Hepatic stellate cell (primary cell): ENCODE data around the gene DUOXA1.
"Not testable (repeated sequence)": the region's sequence is repeated elsewhere in the genome, so short reads cannot be mapped to it uniquely, and the experiment has no call there.

Experiments used
- DNase-seq: peaks from one replicate; pipeline ENCODE4 v3.0.0; 2011; ENCODE audit warnings: low spot score

Gene DUOXA1

DNA sequence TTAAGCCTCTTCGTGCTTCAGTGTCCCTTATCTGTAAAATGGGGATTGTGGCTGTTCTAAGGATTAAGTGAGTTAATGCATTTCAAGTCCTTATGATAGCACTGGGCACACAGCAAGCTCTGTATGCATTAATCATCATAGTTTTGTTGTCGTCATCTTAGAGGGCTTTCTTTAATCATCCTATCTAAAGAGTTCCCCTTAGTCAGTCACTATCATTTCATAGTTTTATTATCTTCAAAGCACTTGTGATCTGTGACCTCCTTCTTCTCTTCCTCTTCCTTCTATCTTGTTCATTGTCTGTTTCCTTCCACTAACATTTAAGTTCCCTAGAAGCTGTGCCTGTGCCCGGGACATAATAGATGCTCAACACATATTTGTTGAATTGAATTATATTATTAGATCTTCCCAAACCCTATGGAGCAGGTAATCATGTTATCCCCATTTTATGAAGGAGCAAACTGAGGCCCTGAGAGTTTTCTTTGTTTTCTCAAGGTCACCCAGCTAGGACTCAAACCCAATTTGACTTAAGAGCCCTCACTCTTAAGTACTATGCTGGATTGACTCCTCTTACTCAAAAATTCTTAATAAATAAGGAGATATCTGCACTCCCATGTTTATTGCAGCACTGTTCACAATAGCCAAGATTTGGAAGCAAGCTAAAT, 39.8 kb downstream of the DUOXA1 start:
- DNase-seq, result no peak

DNA sequence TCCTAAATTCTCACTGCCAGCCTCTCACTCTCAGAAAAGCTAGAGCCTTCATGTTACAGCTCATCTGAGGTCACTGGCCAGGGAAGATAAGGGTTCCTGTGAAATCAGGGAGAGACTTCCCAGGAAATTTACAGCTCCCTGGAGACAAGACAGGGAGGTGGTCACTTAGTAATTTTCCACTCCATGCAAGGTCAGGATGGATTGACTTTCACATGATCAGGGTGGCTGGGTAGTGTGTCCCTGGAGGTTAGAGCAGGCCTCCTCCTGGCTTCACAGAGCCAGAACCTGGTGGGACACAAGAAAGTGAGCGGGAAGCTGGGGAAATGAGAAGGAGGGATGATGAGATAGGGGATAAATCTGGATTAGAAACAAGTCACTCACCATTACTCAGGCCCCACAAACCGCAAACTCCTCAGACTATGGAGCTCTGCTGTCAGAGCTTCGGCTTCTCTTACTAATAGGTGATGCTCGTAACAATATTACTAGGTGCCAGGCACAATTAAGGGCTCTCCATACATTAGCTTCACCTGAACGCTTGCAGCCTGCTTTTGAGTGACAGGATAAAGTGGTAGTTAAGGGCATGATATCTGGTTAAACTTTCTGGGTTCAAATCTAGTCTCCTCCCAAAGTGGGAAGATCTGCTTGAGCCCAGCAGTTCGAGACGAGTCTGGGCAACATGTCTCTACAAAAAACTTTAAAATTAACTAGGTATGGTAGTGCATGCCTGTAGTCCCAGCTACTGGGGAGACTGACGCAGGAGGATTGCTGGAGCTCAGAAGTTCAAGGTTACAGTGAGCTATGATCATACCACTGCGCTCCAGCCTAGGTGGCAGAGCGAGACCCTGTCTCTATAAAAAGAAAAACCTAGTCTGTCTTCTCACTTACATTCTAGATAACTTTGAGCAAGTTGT, 40.6 kb downstream of the DUOXA1 start:
- DNase-seq, result no peak

DNA sequence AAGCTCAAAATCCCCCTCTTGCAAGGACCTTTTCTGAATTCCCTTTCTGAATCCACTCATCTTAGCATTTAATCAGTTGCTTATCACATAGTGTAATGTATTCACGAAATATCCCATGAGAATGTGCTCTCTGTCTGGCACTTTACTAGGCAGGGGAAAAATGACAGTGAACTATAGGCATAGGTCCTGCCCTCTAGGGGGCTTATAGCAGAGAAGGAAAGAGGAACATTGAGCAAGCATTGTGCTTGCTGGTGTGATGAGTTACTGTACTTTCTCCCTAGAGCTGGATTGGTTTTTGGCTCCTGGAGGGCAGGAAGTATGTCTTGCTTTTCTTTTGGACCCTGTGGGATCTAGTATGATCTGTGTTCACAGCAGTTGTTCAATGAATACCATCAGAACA, 42.2 kb downstream of the DUOXA1 start:
- DNase-seq, result no peak

DNA sequence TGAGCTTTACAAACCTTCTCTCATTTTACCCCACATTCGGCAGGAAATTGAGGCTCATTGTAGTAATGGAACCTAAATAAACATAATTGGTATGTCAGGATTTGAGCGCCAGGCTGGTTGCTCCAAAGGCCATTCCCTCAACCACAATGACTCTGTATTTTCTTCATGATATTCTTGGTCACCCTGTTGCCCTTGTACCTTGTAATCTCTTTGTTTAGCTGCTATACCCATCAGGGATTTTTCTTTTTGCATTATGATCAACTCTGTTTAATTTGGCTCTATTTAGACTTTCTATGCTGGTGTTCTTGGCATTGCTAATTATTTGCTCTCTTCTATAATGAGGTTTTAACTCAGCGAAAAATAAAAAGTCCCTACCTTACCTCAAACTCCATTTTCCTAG, 45.5 kb downstream of the DUOXA1 start:
- DNase-seq, result no peak

DNA sequence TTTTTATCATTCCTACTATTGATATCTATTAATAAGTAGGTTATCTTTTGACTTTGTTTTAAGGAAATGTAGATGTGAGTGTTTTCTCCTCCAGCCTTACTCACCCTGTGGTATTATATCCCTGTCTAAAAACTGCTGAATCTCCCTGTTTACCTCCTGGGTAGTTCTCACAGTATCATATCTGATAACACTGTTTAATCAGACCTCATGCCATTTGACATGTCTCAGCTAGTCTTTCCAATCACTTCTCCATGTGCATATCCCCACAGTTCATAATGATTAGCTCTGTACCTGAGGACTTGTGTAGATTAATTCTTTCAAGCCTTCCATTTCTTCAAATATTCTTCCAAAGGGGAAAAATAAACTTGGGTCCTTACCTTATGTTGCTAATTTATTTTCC, 46.5 kb downstream of the DUOXA1 start:
- no peak for DNase-seq

DNA sequence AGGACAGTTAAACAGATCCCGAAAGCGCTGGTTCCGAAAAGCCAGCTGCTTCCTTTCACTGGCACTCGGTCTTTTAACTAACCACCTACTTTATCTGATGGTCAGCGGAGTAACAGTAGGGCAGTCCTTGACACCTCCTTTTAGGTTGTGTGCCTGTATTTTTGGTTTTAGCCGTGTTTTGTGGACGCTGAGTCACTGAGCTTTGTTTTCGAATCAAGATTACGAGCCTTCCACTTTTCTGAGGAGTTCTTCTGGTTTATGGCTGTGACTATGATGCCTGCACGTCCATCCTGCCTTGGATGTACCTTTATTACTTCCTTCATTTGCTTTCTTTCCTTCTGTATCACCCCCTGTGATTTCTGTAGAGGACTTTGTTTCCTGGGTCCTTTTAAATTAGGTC, 47.3 kb downstream of the DUOXA1 start:
- not testable (repeated sequence) for DNase-seq

DNA sequence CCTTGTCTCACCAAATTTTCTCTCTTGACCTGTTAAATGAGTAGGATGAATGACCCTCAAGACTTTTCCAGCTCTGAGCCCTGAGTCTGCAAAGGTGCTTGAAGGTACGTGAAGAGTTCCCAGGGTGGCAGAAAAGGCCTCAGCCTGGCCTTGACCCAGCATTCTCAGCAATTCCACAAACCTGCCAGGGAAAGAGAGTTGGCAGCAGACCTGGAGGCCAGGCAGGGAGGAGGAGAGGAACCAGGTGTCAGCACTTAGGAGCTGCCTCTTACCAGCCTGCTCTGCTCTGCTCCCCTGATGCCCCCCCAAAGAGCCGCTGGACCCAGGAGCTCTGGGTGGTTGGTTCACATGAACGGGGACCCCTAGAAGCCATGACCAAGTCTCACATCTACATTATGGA, 49.1 kb downstream of the DUOXA1 start:
- DNase-seq, result not testable (repeated sequence)

DNA sequence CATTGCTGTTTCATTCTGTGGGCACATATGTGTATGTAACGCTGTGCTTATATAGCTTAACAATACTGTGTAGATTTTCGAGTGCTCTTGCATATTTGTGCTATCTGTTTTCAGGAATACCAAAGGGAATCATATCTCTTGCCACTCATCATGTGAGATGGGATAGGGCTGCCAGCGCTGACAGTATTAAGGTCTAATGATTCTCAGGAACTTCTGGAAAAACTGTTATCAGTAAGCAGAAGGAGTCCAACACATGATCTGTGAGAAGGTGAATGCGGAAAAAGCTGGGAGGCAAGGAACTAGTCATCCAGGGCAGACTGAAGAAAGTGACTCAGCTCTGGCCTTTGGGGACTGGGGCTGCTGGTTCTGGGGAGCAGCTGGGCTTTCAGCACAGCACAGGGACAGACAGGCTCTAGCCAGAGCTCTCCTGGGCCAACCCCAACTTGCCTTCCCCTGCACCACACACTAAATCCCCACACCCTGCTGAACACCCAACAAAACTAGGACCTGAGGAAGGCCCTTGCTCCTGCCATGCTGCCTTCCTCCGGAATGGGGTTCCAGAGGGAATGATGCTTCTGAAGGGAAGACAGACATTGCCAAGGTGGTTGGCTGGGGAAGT, 49.9 kb downstream of the DUOXA1 start:
- not testable (repeated sequence) for DNase-seq

DNA sequence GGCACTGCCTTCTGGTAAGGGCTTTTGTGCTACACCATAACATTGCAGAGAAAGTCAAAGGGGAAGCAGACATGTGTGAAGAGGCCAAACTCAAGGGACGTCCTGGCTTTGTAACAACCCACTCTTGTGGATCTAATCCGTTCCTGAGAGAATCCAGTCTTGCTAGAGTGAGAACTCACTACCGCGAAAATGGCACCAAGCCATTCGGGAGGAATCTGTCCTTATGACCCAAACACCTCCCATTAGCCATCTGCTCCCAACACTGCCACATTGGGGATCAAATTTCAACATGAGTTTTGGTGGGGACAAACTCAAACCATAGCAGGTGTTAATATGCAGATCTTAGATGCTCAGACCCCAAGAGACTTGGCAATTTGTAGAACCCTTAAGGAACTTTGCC, 50.5 kb downstream of the DUOXA1 start:
- not testable (repeated sequence) for DNase-seq

DNA sequence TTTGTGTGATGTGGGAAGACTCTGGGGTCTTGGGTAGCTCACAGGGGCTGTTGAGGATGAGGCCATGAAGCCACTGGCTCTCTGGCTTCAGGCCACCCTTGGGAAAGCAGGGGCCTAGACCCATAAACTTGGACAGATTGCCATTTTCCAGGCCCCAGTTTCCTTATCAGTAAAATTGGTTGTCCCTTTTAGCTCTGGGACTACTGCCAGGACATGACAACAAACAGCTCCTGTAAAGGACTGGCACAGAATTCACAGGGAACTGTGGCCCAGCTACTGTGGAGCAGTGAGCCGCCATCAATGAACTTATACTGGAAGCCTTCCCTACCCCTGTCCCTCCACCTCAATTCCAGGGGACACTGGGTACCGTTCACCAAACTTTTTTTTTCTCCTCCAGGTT, 52.3 kb downstream of the DUOXA1 start:
- DNase-seq, result not testable (repeated sequence)

DNA sequence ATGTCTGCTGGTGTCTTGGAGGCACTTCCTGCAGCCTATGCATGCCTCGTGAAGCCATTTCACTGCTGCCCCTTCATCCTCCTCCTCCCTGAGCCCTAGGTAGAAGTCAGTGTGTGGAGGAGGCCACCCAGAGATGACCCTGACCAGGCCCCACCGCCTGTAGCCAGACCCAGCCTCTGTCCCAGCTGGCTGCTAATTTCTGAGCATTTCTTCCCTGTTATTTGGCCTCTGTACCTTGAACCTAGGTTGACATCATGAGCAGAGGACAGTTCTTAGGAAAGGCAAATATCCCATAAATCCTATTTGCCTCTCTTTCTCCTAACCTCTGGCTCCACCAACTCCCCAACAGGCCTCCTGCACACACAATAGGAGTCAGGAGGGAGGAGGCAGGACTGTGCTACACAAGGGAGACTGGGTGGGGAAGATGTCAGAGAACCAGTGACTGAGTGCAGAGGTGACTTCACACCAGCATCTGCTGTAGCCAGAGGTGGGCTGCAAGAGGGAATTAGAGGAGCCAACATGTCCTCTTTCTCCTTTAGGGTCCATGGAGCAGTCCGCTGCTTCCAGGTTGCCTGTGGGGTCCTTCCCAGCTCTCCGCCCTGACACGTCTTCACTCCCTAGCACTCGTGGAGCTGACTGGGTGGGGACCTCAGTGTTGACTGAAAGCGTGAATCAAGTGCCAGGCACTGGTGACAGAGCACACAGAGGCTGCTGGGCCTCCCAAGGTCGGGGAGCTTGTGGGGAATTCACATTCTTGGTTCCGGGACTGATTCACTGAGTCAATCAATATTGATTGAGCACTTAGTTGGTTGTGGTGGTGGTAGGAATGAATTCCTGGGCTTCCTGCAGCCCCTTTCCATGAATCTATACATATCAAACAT, 54.0 kb downstream of the DUOXA1 start:
- DNase-seq, result not testable (repeated sequence)

DNA sequence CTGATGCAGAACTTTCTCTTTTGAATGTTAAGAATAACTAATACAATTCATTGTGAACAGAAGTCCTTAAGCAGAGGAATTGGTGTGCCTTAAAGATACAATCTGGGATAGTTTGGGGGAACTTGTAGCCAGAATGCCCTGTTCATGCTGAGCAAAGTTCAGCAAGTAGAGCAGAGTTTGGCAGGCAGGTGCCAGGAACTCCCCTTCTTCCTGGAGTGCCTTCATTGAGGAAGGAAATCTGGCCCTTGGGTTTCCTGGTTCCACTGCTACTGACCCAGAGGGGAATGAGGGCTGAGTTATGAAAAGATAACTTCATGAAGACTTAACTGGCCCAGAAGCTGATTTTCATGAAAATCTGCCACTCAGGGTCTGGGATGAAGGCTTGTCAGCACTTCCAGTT, 56.1 kb downstream of the DUOXA1 start:
- DNase-seq, result not testable (repeated sequence)

DNA sequence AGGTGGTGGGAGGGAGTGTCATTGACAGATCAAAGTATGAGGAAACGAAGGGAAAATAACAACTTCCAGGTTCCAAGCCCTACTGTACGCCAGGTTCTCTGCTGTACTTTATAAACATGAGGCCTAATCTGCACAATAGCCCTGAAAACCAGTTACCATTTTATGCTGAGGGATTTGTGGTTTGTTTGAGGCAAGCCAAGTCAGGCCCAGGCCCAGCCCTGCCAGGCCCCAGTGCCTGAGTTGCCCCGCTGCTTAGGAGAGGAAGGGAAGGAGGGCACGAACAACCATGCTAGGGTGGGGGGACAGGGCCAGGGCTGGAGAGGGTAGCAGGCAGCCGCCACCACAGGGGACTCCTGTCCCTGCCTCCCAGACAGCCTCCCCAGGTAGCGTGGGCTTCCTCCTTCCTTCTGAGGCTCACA, 59.7 kb downstream of the DUOXA1 start:
- DNase-seq, result not testable (repeated sequence)
